GM10266 (cell line): ENCODE data around the gene NRIP1.

Experiments used
- DNase-seq: peaks from one replicate; pipeline ENCODE4 v3.0.0; 2012; ENCODE audit errors: extremely low spot score
- CTCF ChIP-seq: IDR thresholded peaks from 2 replicates; pipeline ENCODE4 v1.5.1; 2012; ENCODE audit warnings: mild to moderate bottlenecking, low read depth; ENCODE audit not compliant: control insufficient read depth, insufficient read depth; ENCODE audit errors: missing control alignments

Gene NRIP1

GRCh38 chr21:14991957-14992356 lies 72.8 kb downstream of the NRIP1 start:
- TF ChIP-seq CTCF, result no peak
- no peak for DNase-seq

GRCh38 chr21:14989359-14989758 lies 75.4 kb downstream of the NRIP1 start:
- TF ChIP-seq CTCF, result no peak
- DNase-seq, result no peak

- no peak for DNase-seq
- TF ChIP-seq CTCF, result no peak
These were observed 76.0 kb downstream of the NRIP1 start for GRCh38 chr21:14988760-14989159.

GRCh38 chr21:14987370-14988170 lies 77.2 kb downstream of the NRIP1 start:
- no peak for DNase-seq
- TF ChIP-seq CTCF, result no peak

GRCh38 chr21:14985306-14985705 lies 79.5 kb downstream of the NRIP1 start:
- no peak for TF ChIP-seq CTCF
- DNase-seq, result no peak

- no peak for TF ChIP-seq CTCF
- DNase-seq, result no peak
These were observed 82.5 kb downstream of the NRIP1 start for GRCh38 chr21:14982336-14982735.

GRCh38 chr21:14981246-14981645 lies 83.6 kb downstream of the NRIP1 start:
- DNase-seq, result no peak
- TF ChIP-seq CTCF, result no peak
